Gastrocnemius medialis (tissue), 4 donors: Measurements from ENCODE around the gene GIMAP8. TPM values are rescaled to one million over a fixed set of nuclear protein-coding genes. Genes with fewer than 3 reads are reported as not detected.

ENCODE experiments used
- ATAC-seq, 2 donors: fragments of 150-250 bp; one replicate each; pipeline ENCODE4 v1.9.1; 2016
- DNase-seq, 2 donors: peaks; one replicate each; pipeline ENCODE4 v3.0.0-alpha.2; 2019
- H3K27ac ChIP-seq, 4 donors: fragments of 200-600 bp; sonication (generic); 1 replicate in 1 of 4; 2 replicates in 3 of 4; pipeline ENCODE4 v1.5.1; 2016 to 2018; ENCODE audit warnings: mild to moderate bottlenecking in 2 of 4, moderate library complexity in 1 of 4
- H3K27me3 ChIP-seq, 3 donors: fragments of 200-600 bp; sonication (generic) in 2 of 3; 1 replicate in 1 of 3; 2 replicates in 2 of 3; pipeline versions ENCODE4 v1.5.1 to v1.6.0; 2016 to 2019; ENCODE audit warnings: mild to moderate bottlenecking in 1 of 3, moderate library complexity in 1 of 3
- H3K36me3 ChIP-seq, 2 donors: fragments of 200-600 bp; sonication (generic) in 1 of 2; one replicate each; pipeline ENCODE4 v1.5.1; 2017 to 2018
- H3K4me1 ChIP-seq, 2 donors: fragments of 200-600 bp; sonication (generic) in 1 of 2; one replicate each; pipeline ENCODE4 v1.5.1; 2016 to 2017; ENCODE audit warnings: mild to moderate bottlenecking in 2 of 2
- H3K4me3 ChIP-seq, 4 donors: fragments of 200-600 bp; sonication (generic) in 3 of 4; 1 replicate in 1 of 4; 2 replicates in 3 of 4; pipeline ENCODE4 v1.5.1; 2016 to 2019; ENCODE audit warnings: mild to moderate bottlenecking in 2 of 4
- H3K9me3 ChIP-seq, 3 donors: fragments of 200-600 bp; sonication (generic) in 2 of 3; 1 replicate in 1 of 3; 2 replicates in 2 of 3; pipeline ENCODE4 v1.5.1; 2016 to 2019
- POLR2A ChIP-seq, 2 donors: fragments of 450-650 bp; IDR thresholded peaks; one replicate each; pipeline ENCODE4 v1.6.1; 2017; ENCODE audit warnings: antibody characterized with exemption in 2 of 2, mild to moderate bottlenecking in 2 of 2, moderate library complexity in 2 of 2
- in situ Hi-C, 4 donors: fragments of 200-750 bp; cut with MboI; loops; one replicate each; pipeline versions ENCODE4 v1.15.0 to v1.8.0; 2017; ENCODE audit warnings: low sequenced_read_pairs in 4 of 4
- intact Hi-C: fragments of 100-400 bp; cut with DNase I; formaldehyde crosslinking; loops from one replicate; pipeline ENCODE4 v1.15.1; 2023; ENCODE audit warnings: low total_unique reads
- total RNA-seq, 4 donors: library from RNA; depleted of rRNA; stranded (reverse); fragments of >200 nt; gene quantifications; one replicate each; pipeline versions ENCODE4 v1.1.0 to v1.2.3, GENCODE V29; 2016
- TF ChIP-seq, protein P1 (sequence below), 5 experiments: fragments of 450-650 bp in 3 of 5; fragments of 200-600 bp in 2 of 5; sonication (generic) in 2 of 5; IDR thresholded peaks in 4 of 5; conservative IDR thresholded peaks in 1 of 5; 1 replicate in 4 of 5; 2 replicates in 1 of 5; pipeline ENCODE4 v1.5.1; 2016 to 2019; ENCODE audit warnings: antibody characterized with exemption in 5 of 5, mild to moderate bottlenecking in 3 of 5, moderate library complexity in 3 of 5

The GIMAP8 gene
- total RNA-seq, 4 donors from 2014 or later, result 5.4 to 10.4 (median 7.1) TPM

DNA sequence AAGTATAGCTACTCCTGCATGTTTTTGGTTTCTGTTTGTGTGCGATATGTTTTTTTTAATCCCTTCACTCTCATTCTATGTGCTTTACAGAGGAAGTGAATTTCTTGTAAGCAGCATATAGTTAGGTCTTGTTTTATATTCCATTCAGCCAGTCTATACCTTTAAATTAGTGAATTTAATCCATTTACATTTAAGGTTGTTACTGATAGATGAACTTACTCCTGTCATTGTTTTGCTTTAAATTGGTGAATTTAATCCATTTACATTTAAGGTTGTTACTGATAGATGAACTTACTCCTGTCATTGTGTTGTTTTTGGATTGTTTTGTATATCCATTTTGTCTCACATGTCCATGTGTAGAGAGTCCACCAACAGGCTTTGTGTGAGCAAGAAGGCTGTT lies 11.1 kb downstream of the GIMAP8 start:
- H3K36me3 ChIP-seq, result no peaks in the 10 kb centered on the region
- ATAC-seq (no peak), DNase-seq (no peak)
- no peak overlapping the region for H3K27ac ChIP-seq
- no peak overlapping the region for H3K4me3 ChIP-seq
- in situ Hi-C loops, result no loop called here
- H3K4me1 ChIP-seq, result no peaks in the 10 kb centered on the region
- no peaks in the 10 kb centered on the region for H3K27me3 ChIP-seq
- TF ChIP-seq, protein P1, sequence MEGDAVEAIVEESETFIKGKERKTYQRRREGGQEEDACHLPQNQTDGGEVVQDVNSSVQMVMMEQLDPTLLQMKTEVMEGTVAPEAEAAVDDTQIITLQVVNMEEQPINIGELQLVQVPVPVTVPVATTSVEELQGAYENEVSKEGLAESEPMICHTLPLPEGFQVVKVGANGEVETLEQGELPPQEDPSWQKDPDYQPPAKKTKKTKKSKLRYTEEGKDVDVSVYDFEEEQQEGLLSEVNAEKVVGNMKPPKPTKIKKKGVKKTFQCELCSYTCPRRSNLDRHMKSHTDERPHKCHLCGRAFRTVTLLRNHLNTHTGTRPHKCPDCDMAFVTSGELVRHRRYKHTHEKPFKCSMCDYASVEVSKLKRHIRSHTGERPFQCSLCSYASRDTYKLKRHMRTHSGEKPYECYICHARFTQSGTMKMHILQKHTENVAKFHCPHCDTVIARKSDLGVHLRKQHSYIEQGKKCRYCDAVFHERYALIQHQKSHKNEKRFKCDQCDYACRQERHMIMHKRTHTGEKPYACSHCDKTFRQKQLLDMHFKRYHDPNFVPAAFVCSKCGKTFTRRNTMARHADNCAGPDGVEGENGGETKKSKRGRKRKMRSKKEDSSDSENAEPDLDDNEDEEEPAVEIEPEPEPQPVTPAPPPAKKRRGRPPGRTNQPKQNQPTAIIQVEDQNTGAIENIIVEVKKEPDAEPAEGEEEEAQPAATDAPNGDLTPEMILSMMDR (IDR thresholded peaks at IDR 0.05 in 4 of 5, conservative IDR thresholded peaks at IDR 0.05 in 1 of 5), result no peak
- TF ChIP-seq POLR2A (IDR thresholded peaks at IDR 0.05), result no peak
- no peaks in the 10 kb centered on the region for H3K9me3 ChIP-seq
- intact Hi-C loops, result no loop called here

DNA sequence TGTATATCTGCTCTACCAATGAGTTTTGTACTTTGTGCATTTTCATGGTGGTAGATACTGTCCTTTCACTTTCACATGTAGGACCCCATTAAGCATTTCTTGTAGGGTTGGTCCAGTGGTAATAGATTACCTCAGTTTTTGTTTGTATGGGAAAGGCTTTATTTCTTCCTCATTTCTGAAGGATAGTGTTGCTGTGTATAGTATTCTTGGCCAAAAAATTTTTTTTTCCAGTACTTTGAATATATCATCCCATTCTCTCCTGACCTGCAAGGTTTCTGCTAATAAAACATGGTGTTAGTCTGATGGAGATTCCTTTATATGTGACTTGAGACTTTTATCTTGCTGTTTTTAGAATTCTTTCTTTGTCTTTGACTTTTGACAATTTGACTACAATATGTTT lies 12.0 kb downstream of the GIMAP8 start:
- in situ Hi-C loops, result no loop called here
- Histone ChIP-seq H3K27ac (no peak overlapping the region), H3K4me1 (no peaks in the 10 kb centered on the region), H3K9me3 (no peaks in the 10 kb centered on the region), H3K27me3 (no peaks in the 10 kb centered on the region), H3K4me3 (peak overlapping the region in 1 of 4 donors; percentile 21), H3K36me3 (no peaks in the 10 kb centered on the region)
- DNase-seq (no peak), ATAC-seq (no peak)
- intact Hi-C loops, result no loop called here
- TF ChIP-seq, protein P1 (IDR thresholded peaks at IDR 0.05 in 4 of 5, conservative IDR thresholded peaks at IDR 0.05 in 1 of 5), result no peak

DNA sequence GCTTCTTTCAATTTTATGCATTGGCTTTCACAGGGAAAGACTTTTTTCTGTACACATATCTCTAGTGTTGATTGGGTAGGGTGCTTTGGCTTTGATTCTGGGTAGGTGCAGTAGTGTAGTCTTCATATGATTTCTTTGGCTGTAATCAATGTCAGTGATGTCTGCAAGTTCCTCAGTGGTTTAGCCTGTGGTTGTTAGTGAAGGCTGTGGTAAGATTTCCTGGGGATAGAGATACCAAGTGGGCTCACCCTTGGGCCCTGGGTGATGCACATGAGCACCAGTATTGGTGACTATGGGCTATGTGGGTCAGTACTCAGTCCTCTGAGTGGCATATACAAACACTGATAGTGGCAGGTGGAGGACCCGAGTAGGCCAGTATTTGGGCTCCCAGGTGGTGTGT lies 13.0 kb downstream of the GIMAP8 start:
- Histone ChIP-seq H3K27ac (no peak overlapping the region), H3K36me3 (no peaks in the 10 kb centered on the region), H3K4me1 (no peaks in the 10 kb centered on the region), H3K27me3 (no peaks in the 10 kb centered on the region), H3K4me3 (peak overlapping the region in 1 of 4 donors; percentile 12), H3K9me3 (no peaks in the 10 kb centered on the region)
- DNase-seq (no peak), ATAC-seq (no peak)
- intact Hi-C loops, result no loop called here
- no peak for TF ChIP-seq POLR2A (IDR thresholded peaks at IDR 0.05)
- TF ChIP-seq, protein P1 (IDR thresholded peaks at IDR 0.05 in 4 of 5, conservative IDR thresholded peaks at IDR 0.05 in 1 of 5), result no peak
- in situ Hi-C loops, result no loop called here

DNA sequence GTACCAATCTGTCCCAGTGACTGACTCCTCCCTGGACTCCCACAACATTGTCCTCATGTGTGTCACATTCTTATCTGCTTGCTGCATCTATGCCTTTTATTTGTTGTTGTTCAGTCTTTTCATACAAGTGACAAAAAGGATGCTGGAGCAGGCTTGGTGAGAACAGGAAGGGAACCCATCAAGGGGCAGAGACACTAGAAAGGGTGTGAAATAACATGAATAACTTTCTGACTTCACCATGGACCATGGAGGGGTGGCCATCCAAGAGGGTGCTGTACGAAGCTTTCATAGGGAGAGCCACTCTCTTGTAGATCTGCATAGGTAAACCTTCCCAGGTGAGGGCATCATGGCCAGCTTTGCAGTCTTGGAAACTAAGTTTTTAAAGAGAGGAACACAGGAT lies 14.5 kb downstream of the GIMAP8 start:
- Histone ChIP-seq H3K4me1 (no peaks in the 10 kb centered on the region), H3K36me3 (no peaks in the 10 kb centered on the region), H3K4me3 (no peak overlapping the region), H3K27me3 (no peaks in the 10 kb centered on the region), H3K9me3 (no peaks in the 10 kb centered on the region), H3K27ac (peak overlapping the region in 2 of 4 donors; percentile 5 to 20)
- intact Hi-C loops (no loop called here), in situ Hi-C loops (no loop called here)
- DNase-seq, result no peak
- TF ChIP-seq, protein P1 (IDR thresholded peaks at IDR 0.05 in 4 of 5, conservative IDR thresholded peaks at IDR 0.05 in 1 of 5), result no peak
- no peak for TF ChIP-seq POLR2A (IDR thresholded peaks at IDR 0.05)
- ATAC-seq, result no peak

DNA sequence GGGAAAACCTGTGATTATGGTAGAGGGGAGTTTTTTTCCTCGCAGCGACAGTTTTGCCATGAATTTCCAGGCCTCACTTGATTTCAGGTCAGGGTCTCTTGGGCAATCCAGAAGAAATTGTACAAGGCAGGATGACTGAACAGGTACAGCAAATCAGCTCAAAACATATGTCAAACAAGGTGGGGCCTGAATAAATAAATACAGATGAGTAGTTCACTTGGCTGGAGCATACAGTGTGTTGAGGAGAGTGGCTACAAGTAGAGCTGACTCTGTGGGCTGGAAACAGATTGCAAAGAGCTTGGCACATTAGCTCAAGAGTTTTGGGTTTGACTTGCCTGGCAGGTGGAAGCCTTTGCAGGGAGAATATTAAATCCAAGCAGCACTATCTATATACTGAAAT lies 15.0 kb downstream of the GIMAP8 start:
- in situ Hi-C loops (no loop called here), intact Hi-C loops (no loop called here)
- no peaks in the 10 kb centered on the region for H3K36me3 ChIP-seq
- H3K4me3 ChIP-seq, result no peak overlapping the region
- H3K27ac ChIP-seq, result peak overlapping the region in 2 of 4 donors; percentile 5 to 20
- no peak for ATAC-seq
- DNase-seq, result no peak
- H3K9me3 ChIP-seq, result no peaks in the 10 kb centered on the region
- H3K4me1 ChIP-seq, result no peaks in the 10 kb centered on the region
- H3K27me3 ChIP-seq, result no peaks in the 10 kb centered on the region
- TF ChIP-seq, protein P1 (IDR thresholded peaks at IDR 0.05 in 4 of 5, conservative IDR thresholded peaks at IDR 0.05 in 1 of 5), result no peak
- TF ChIP-seq POLR2A (IDR thresholded peaks at IDR 0.05), result no peak
